ENCODE results near the gene LY6G5C.

GRCh38 chr6:31729515-31729978 lies 48.7 kb upstream of the LY6G5C start:
- peak; percentile 56 for TF ChIP-seq CTCF (IDR thresholded peaks at IDR 0.05; ENCODE audit: low read depth, low read length, missing input control)
- peak; percentile 56 for TF ChIP-seq YY1 (IDR thresholded peaks at IDR 0.05)
- peak; percentile 84 for TF ChIP-seq MAX (IDR thresholded peaks at IDR 0.05)
- TF ChIP-seq REST (IDR thresholded peaks at IDR 0.05) = peak; percentile 32
- peak; percentile 58 to 67 for TF ChIP-seq RXRA (IDR thresholded peaks at IDR 0.05)
- no peak for TF ChIP-seq NR2F2 (IDR thresholded peaks at IDR 0.05)
- peak; percentile 19 for TF ChIP-seq ATF3 (IDR thresholded peaks at IDR 0.05)
- TF ChIP-seq JUND (IDR thresholded peaks at IDR 0.05) = peak; percentile 79 to 95
- no peak for TF ChIP-seq TAF1 (conservative IDR thresholded peaks at IDR 0.05)
- no peak for TF ChIP-seq EGR1 (IDR thresholded peaks at IDR 0.05; ENCODE audit: low read depth in 2 of 2)
- no peak for TF ChIP-seq ZBTB33 (IDR thresholded peaks at IDR 0.05)

Measured in liver (tissue), 3 donors.